ENCODE results near the gene ARHGAP40.

DNA sequence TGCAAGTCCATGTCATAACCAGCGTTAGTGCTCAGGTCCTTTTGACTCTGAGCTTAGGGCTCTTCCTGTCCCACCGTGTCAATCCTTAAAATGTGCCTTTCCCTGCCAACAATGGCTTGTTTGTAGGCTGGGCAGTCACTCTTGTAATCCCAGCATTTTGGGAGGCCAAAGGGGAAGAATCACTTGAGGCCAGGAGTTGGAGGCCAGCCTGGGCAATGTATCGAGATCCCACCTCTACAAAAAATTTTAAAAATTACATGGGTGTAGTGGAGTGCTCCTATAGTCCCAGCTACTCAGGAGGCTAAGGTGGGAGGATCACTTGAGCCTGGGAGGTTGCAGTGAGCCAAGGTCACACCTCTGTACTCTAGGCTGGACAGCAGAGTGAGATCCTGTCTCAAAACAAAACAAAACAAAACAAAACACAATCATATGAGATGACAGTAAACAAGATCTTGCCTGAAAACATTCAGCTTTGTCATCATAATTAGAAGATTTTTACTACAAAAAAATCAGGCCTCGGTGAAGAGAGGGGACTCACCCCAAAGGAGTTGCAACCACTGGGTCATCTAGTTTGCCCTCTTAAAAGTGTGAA lies 70.2 kb downstream of the ARHGAP40 start:
- TF ChIP-seq, protein P1, sequence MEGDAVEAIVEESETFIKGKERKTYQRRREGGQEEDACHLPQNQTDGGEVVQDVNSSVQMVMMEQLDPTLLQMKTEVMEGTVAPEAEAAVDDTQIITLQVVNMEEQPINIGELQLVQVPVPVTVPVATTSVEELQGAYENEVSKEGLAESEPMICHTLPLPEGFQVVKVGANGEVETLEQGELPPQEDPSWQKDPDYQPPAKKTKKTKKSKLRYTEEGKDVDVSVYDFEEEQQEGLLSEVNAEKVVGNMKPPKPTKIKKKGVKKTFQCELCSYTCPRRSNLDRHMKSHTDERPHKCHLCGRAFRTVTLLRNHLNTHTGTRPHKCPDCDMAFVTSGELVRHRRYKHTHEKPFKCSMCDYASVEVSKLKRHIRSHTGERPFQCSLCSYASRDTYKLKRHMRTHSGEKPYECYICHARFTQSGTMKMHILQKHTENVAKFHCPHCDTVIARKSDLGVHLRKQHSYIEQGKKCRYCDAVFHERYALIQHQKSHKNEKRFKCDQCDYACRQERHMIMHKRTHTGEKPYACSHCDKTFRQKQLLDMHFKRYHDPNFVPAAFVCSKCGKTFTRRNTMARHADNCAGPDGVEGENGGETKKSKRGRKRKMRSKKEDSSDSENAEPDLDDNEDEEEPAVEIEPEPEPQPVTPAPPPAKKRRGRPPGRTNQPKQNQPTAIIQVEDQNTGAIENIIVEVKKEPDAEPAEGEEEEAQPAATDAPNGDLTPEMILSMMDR (IDR thresholded peaks at IDR 0.05): no peak
- no peak for TF ChIP-seq TCF7L2 (IDR thresholded peaks at IDR 0.05; ENCODE audit: low read depth, low read length)
- TF ChIP-seq, protein P2, sequence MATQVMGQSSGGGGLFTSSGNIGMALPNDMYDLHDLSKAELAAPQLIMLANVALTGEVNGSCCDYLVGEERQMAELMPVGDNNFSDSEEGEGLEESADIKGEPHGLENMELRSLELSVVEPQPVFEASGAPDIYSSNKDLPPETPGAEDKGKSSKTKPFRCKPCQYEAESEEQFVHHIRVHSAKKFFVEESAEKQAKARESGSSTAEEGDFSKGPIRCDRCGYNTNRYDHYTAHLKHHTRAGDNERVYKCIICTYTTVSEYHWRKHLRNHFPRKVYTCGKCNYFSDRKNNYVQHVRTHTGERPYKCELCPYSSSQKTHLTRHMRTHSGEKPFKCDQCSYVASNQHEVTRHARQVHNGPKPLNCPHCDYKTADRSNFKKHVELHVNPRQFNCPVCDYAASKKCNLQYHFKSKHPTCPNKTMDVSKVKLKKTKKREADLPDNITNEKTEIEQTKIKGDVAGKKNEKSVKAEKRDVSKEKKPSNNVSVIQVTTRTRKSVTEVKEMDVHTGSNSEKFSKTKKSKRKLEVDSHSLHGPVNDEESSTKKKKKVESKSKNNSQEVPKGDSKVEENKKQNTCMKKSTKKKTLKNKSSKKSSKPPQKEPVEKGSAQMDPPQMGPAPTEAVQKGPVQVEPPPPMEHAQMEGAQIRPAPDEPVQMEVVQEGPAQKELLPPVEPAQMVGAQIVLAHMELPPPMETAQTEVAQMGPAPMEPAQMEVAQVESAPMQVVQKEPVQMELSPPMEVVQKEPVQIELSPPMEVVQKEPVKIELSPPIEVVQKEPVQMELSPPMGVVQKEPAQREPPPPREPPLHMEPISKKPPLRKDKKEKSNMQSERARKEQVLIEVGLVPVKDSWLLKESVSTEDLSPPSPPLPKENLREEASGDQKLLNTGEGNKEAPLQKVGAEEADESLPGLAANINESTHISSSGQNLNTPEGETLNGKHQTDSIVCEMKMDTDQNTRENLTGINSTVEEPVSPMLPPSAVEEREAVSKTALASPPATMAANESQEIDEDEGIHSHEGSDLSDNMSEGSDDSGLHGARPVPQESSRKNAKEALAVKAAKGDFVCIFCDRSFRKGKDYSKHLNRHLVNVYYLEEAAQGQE (IDR thresholded peaks at IDR 0.05; ENCODE audit: insufficient read depth in 1 of 2, low read depth in 2 of 2, low read length in 1 of 2): no peak
- no peak for TF ChIP-seq SIN3A (IDR thresholded peaks at IDR 0.05; ENCODE audit: borderline replicate concordance, insufficient read depth, low read depth, low read length)
- TF ChIP-seq POLR2AphosphoS5 (IDR thresholded peaks at IDR 0.05; ENCODE audit: low read depth, low read length): no peak
